ENCODE measurements around the gene LDLR. TPM values are rescaled to one million over a fixed set of nuclear protein-coding genes. Genes with fewer than 3 reads are reported as not detected.
A peak's percentile ranks its signal among the peaks of the same experiment; 100 is the strongest.
"Not testable (repeated sequence)": the region's sequence is repeated elsewhere in the genome, so short reads cannot be mapped to it uniquely, and the experiment has no call there.

LDLR gene
- total and polyA plus RNA-seq, 5 donors, result 7.6 to 101 (median 19.3) TPM

DNA sequence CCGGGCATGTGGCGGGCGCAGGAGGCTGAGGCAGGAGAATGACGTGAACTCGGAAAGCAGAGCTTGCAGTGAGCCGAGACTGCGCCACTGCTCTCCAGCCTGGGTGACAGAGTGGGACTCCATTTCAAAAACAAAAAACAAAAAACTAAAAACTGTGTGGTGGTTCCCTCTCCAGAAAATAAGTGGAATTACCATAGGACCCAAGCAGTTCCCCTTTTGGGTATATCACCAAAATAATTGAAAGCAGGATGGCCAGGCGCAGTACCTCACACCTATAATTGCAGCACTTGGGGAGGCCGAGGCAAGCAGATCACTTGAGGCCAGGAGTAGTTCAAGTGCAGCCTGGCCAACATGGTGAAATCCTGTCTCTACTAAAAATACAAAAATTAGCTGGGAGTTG, 15.7 kb upstream of the LDLR start:
- Histone ChIP-seq H3K4me1 (ENCODE audit: control insufficient read depth, insufficient read depth, low read length) (no peaks in the 10 kb centered on the region), H3K9me3 (ENCODE audit: control insufficient read depth, low read length) (no peaks in the 10 kb centered on the region), H3K4me3 (ENCODE audit: low read length) (no peak overlapping the region), H3K27ac (ENCODE audit: low read length) (no peak overlapping the region), H3K27me3 (ENCODE audit: control insufficient read depth, insufficient read depth) (no peaks in the 10 kb centered on the region)
- no peak for ATAC-seq
- DNase-seq, result no peak
- intact Hi-C loops (cut with DNase I), result no loop called here
- 96% methylated on average over 9 of the region's 9 CpGs for WGBS

DNA sequence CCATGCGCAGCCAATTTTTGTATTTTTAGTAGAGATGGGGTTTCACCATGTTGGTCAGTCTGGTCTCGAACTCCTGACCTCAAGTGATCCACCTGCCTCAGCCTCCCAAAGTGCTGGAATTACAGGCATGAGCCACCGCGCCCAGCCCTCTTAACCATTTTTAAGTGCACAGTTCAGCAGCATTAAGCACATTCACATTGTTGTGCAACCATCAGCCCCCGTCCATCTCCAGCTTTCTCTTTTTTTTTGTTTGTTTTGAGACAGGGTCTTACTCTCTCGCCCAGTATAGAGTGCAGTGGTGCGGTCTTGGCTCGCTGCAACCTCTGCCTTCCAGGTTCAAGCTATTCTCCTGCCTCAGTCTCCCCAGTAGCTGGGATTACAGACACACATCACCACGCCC, 12.5 kb upstream of the LDLR start:
- H3K9me3 ChIP-seq (ENCODE audit: control insufficient read depth, low read length); H3K27me3 ChIP-seq (ENCODE audit: control insufficient read depth, insufficient read depth); H3K4me1 ChIP-seq (ENCODE audit: control insufficient read depth, insufficient read depth, low read length); H3K4me3 ChIP-seq (ENCODE audit: low read length); H3K27ac ChIP-seq (ENCODE audit: low read length); ATAC-seq; DNase-seq; intact Hi-C loops (cut with DNase I): not testable (repeated sequence)
- 94% methylated on average over 9 of the region's 9 CpGs for WGBS

DNA sequence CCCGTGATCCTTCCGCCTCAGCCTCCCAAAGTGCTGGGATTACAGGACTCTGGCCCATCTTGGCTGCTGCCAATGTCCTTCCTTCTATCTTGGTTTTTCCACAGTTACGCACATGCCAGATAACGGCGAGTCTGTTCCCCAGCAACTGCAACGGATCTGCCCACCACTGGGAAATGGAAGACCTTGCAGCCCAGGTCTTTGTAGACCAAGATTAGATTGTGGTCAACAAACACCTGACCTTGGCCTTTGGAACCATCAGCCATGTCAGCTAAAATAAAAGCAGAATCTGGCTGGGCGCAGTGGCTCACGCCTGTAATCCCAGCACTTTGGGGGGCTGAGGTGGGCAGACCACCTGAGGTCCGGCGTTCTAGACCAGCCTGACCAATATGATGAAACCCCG, 10.4 kb upstream of the LDLR start:
- intact Hi-C loops (cut with DNase I), result no loop called here
- H3K9me3 ChIP-seq (ENCODE audit: control insufficient read depth, low read length), result no peaks in the 10 kb centered on the region
- DNase-seq (no peak), ATAC-seq (no peak)
- no peak overlapping the region for H3K27ac ChIP-seq (ENCODE audit: low read length)
- no peaks in the 10 kb centered on the region for H3K4me1 ChIP-seq (ENCODE audit: control insufficient read depth, insufficient read depth, low read length)
- H3K4me3 ChIP-seq (ENCODE audit: low read length), result no peak overlapping the region
- WGBS, result 94% methylated on average over 11 of the region's 11 CpGs
- no peaks in the 10 kb centered on the region for H3K27me3 ChIP-seq (ENCODE audit: control insufficient read depth, insufficient read depth)

DNA sequence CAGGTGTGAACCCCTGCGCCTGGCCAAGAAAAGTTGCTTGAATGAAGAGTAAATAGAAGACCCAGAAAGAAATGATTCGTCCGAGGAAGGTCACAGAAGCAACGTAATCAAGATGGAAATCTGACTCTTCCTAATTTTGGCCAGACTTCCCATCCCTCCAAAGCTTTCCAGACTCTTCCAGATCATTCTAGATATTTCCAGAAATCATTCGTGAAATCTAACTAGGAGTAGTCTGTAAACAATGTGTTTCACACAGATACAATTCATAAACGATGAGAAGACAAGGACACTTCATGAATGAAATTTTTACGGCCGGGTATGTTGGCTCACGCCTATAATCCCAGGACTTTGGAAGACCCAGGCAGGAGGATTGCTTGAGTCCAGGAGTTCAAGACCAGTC, 9.3 kb upstream of the LDLR start:
- no peak for DNase-seq
- intact Hi-C loops (cut with DNase I), result no loop called here
- Histone ChIP-seq H3K9me3 (ENCODE audit: control insufficient read depth, low read length) (no peaks in the 10 kb centered on the region), H3K4me3 (ENCODE audit: low read length) (no peak overlapping the region), H3K27ac (ENCODE audit: low read length) (no peak overlapping the region), H3K27me3 (ENCODE audit: control insufficient read depth, insufficient read depth) (no peaks in the 10 kb centered on the region), H3K4me1 (ENCODE audit: control insufficient read depth, insufficient read depth, low read length) (peaks cover under 1% of the 10 kb centered on the region)
- 88% methylated on average over 9 of the region's 9 CpGs for WGBS
- no peak for ATAC-seq

DNA sequence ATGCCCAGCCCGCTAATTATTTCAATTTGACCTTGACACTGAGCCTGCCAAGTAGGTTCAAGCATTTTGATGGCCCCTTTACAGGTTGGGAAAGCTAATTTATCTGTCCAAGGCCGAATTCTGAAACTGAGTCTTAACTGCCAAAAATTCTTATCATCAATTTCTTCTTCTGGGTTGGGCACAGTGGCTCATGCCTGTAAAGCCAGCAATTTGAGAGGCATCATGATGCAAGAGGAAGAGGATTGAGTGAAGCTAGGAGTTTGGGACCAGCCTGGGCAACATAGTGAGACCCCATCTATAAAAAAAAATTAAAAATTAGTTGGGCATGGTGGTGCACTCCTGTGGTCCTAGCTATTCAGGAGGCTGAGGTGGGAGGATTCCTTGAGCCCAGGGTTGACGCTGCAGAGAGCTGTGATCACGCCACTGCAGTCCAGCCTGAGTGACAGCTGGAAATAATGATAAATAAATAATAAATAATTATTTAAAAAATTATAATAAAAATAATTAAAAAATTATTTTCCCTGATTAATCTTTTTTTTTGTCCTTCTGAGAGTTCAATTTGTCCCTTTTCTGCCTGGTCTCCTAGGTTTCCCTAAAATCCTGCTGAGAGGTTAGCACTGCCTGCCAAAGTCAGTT, 1.3 kb upstream of the LDLR start:
- intact Hi-C loops (cut with DNase I), result no loop called here
- peak overlapping the region; percentile 77 for H3K27ac ChIP-seq (ENCODE audit: low read length)
- no peaks in the 10 kb centered on the region for H3K27me3 ChIP-seq (ENCODE audit: control insufficient read depth, insufficient read depth)
- ATAC-seq (no peak), DNase-seq (peak in 1 of 3 donors; percentile 9)
- 75% methylated on average over 4 of the region's 4 CpGs for WGBS
- H3K9me3 ChIP-seq (ENCODE audit: control insufficient read depth, low read length), result no peaks in the 10 kb centered on the region
- H3K4me1 ChIP-seq (ENCODE audit: control insufficient read depth, insufficient read depth, low read length), result peaks cover 5% of the 10 kb centered on the region
- H3K4me3 ChIP-seq (ENCODE audit: low read length), result no peak overlapping the region

DNA sequence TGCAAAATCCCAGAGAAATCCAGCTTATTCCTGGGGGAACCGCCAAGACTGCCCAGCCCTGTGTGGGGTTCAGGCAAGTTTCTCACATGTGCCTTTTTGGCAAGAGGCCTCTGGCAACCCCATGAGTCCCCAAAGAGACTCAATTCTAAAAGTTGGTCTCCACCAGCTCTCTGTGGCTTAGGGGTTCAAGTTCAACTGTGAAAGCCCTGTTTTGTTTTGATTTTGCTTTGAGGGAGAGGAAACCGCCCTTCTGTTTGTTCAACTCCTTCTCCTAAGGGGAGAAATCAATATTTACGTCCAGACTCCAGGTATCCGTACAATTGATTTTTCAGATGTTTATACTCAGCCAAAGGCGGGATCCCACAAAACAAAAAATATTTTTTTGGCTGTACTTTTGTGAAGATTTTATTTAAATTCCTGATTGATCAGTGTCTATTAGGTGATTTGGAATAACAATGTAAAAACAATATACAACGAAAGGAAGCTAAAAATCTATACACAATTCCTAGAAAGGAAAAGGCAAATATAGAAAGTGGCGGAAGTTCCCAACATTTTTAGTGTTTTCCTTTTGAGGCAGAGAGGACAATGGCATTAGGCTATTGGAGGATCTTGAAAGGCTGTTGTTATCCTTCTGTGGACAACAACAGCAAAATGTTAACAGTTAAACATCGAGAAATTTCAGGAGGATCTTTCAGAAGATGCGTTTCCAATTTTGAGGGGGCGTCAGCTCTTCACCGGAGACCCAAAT, 583 bp upstream of the LDLR start:
- DNase-seq, result peak; percentile 67 to 83 (median 81)
- Histone ChIP-seq H3K4me3 (ENCODE audit: low read length) (peak overlapping the region; percentile 73), H3K27ac (ENCODE audit: low read length) (peak overlapping the region; percentile 98), H3K9me3 (ENCODE audit: control insufficient read depth, low read length) (no peaks in the 10 kb centered on the region), H3K4me1 (ENCODE audit: control insufficient read depth, insufficient read depth, low read length) (peaks cover 7% of the 10 kb centered on the region), H3K27me3 (ENCODE audit: control insufficient read depth, insufficient read depth) (no peaks in the 10 kb centered on the region)
- peak in 1 of 2 donors; percentile 3 for ATAC-seq
- intact Hi-C loops (cut with DNase I), result no loop called here
- 22% methylated on average over 11 of the region's 11 CpGs for WGBS

DNA sequence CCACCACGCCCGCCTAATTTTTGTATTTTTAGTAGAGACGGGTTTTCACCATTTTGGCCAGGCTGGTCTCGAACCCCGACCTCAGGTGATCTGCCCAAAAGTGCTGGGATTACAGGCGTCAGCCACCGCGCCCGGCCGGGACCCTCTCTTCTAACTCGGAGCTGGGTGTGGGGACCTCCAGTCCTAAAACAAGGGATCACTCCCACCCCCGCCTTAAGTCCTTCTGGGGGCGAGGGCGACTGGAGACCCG, 676 bp downstream of the LDLR start:
- DNase-seq; H3K9me3 ChIP-seq (ENCODE audit: control insufficient read depth, low read length); intact Hi-C loops (cut with DNase I); H3K4me1 ChIP-seq (ENCODE audit: control insufficient read depth, insufficient read depth, low read length); ATAC-seq; H3K27me3 ChIP-seq (ENCODE audit: control insufficient read depth, insufficient read depth): not testable (repeated sequence)
- Histone ChIP-seq H3K27ac (ENCODE audit: low read length) (peak overlapping the region; percentile 98), H3K4me3 (ENCODE audit: low read length) (peak overlapping the region; percentile 73)
- WGBS, result under 1% methylated on average over 15 of the region's 15 CpGs

DNA sequence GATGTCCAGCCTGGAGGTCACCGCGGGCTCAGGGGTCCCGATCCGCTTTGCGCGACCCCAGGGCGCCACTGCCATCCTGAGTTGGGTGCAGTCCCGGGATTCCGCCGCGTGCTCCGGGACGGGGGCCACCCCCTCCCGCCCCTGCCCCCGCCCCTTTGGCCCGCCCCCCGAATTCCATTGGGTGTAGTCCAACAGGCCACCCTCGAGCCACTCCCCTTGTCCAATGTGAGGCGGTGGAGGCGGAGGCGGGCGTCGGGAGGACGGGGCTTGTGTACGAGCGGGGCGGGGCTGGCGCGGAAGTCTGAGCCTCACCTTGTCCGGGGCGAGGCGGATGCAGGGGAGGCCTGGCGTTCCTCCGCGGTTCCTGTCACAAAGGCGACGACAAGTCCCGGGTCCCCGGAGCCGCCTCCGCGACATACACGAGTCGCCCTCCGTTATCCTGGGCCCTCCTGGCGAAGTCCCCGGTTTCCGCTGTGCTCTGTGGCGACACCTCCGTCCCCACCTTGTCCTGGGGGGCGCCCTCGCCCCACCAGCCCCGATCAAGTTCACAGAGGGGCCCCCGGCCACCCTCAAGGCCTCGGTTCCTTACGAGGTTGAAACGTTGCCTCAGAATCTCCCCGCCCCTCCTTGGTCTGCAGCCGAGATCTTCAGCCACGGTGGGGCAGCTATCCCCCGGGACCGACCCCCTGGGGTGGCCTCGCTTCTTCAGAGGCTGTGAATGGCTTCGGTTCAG, 1.2 kb downstream of the LDLR start:
- peaks cover 5% of the 10 kb centered on the region for H3K4me1 ChIP-seq (ENCODE audit: control insufficient read depth, insufficient read depth, low read length)
- WGBS, result under 1% methylated on average over 64 of the region's 64 CpGs
- intact Hi-C loops (cut with DNase I), result no loop called here
- peak; percentile 99 for DNase-seq
- H3K4me3 ChIP-seq (ENCODE audit: low read length), result peak overlapping the region; percentile 73
- H3K27me3 ChIP-seq (ENCODE audit: control insufficient read depth, insufficient read depth), result no peaks in the 10 kb centered on the region
- peak; percentile 92 to 93 for ATAC-seq
- H3K27ac ChIP-seq (ENCODE audit: low read length), result peak overlapping the region; percentile 98
- no peaks in the 10 kb centered on the region for H3K9me3 ChIP-seq (ENCODE audit: control insufficient read depth, low read length)

DNA sequence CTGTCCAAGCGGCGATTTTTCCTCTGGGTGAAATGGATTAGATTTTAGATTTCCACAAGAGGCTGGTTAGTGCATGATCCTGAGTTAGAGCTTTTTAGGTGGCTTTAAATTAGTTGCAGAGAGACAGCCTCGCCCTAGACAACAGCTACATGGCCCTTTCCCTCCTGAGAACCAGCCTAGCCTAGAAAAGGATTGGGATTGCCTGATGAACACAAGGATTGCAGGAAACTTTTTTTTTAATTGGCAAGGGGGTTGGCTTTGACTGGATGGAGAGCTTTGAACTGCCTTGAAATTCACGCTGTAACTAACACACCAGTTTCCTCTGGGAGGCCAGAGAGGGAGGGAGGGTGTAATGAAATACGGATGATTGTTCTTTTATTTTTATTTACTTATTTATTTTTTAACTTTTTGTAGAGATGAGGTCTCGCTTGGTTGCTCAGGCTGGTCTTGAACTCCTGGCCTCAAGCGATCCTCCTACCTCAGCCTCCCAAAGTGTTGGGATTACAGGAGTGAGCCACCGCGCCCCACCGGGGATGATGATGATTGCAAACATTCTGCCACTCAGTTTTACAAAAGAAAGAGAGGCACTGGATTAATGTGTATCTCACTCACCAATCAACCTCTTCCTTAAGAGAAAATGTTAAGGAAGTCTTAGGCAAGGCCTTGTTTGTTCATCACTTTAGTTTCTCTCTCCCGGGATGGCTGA, 1.9 kb downstream of the LDLR start:
- intact Hi-C loops (cut with DNase I), result no loop called here

DNA sequence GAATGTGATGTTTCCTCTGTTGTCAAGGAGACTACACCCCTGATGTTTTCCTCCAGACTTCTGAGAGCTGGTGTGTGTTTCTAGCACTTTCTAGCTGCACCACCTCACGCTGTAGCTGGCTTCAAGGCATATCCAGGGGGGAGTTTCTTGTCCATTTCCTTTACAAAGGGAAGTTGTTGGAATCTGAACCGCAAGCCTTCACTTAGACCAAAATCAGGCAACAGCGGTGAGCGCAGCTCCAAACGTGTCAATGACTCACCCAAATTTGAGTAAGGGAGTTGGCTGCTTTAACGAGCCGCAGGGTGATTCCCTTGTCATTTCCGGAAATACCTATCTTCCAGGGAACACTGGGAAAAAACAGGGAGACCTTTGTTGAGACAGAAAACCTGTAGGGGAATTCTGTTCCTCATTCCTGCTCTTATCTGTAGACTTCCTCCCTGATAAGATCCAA, 2.5 kb downstream of the LDLR start:
- no peaks in the 10 kb centered on the region for H3K9me3 ChIP-seq (ENCODE audit: control insufficient read depth, low read length)
- WGBS, result 13% methylated on average over 8 of the region's 8 CpGs
- ATAC-seq (peak in 1 of 2 donors; percentile 7), DNase-seq (peak in 2 of 3 donors; percentile 67 to 73)
- H3K27ac ChIP-seq (ENCODE audit: low read length), result peak overlapping the region; percentile 95
- peaks cover 11% of the 10 kb centered on the region for H3K4me1 ChIP-seq (ENCODE audit: control insufficient read depth, insufficient read depth, low read length)
- intact Hi-C loops (cut with DNase I), result no loop called here
- H3K4me3 ChIP-seq (ENCODE audit: low read length), result peak overlapping the region; percentile 53
- no peaks in the 10 kb centered on the region for H3K27me3 ChIP-seq (ENCODE audit: control insufficient read depth, insufficient read depth)

More for the DNA sequence above, 1.9 kb downstream of the LDLR start:
- 32% methylated on average over 11 of the region's 11 CpGs for WGBS
- DNase-seq, result peak in 1 of 3 donors; percentile 63
- H3K4me3 ChIP-seq (ENCODE audit: low read length), result peak overlapping the region; percentile 53
- no peaks in the 10 kb centered on the region for H3K27me3 ChIP-seq (ENCODE audit: control insufficient read depth, insufficient read depth)
- no peaks in the 10 kb centered on the region for H3K9me3 ChIP-seq (ENCODE audit: control insufficient read depth, low read length)
- H3K4me1 ChIP-seq (ENCODE audit: control insufficient read depth, insufficient read depth, low read length), result peaks cover 9% of the 10 kb centered on the region
- no peak for ATAC-seq
- peak overlapping the region; percentile 95 for H3K27ac ChIP-seq (ENCODE audit: low read length)

DNA sequence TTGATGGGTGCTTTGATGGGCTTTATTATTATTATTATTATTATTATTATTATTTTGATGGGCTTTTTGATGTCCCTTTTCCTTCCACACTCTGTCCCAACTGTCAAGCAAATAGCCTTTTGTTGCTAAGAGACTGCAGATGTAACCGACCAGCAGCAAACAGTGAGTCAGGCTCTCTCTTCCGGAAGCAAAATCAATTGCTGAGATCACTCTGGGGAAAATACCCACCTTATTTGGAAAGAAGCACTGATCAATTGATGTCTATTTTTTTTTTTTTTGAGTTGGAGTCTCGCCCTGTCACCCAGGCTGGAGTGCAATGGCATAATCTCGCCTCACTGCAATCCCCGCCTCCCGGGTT, 2.9 kb downstream of the LDLR start:
- Histone ChIP-seq H3K27me3 (ENCODE audit: control insufficient read depth, insufficient read depth) (no peaks in the 10 kb centered on the region), H3K27ac (ENCODE audit: low read length) (peak overlapping the region; percentile 95), H3K4me3 (ENCODE audit: low read length) (peak overlapping the region; percentile 53), H3K9me3 (ENCODE audit: control insufficient read depth, low read length) (no peaks in the 10 kb centered on the region), H3K4me1 (ENCODE audit: control insufficient read depth, insufficient read depth, low read length) (peaks cover 11% of the 10 kb centered on the region)
- intact Hi-C loops (cut with DNase I), result no loop called here
- DNase-seq (no peak), ATAC-seq (no peak)
- 45% methylated on average over 6 of the region's 6 CpGs for WGBS
